ENCODE results near the gene PCP2. TPM values are rescaled to one million over a fixed set of nuclear protein-coding genes. Genes with fewer than 3 reads are reported as not detected.

Gene PCP2
- total RNA-seq, 1 experiment from 2014 or later, result not detected

GRCh38 chr19:7607212-7607873 lies 26.2 kb downstream of the PCP2 start:
- Mint-ChIP-seq H3K4me1 (peaks cover 1 to 18% of the 10 kb centered on the region in 2 experiments), H3K36me3 (ENCODE audit: insufficient read depth in 1 of 3, low read depth in 3 of 3) (peaks cover 12 to 37% (median 34%) of the 10 kb centered on the region in 3 experiments), H3K27me3 (ENCODE audit: low read depth) (no peaks in the 10 kb centered on the region), H3K4me3 (no peak overlapping the region), H3K27ac (no peak overlapping the region), H3K9me3 (peaks cover 0 to 2% of the 10 kb centered on the region in 2 experiments; a peak in 1 of 5 replicates)
- H4K5ac ChIP-seq (ENCODE audit: insufficient read length, low read depth, low read length), result no peak overlapping the region
- no peak overlapping the region for H3T11ph ChIP-seq (ENCODE audit: low read length)
- peaks cover 5% of the 10 kb centered on the region for H3K79me1 ChIP-seq (ENCODE audit: insufficient read depth, low read depth, low read length, poor library complexity, severe bottlenecking)
- no peak overlapping the region for H3K18ac ChIP-seq (ENCODE audit: insufficient read length, low read depth, low read length)
- H3K14ac ChIP-seq (ENCODE audit: insufficient read depth, low read length), result no peak overlapping the region
- no peaks in the 10 kb centered on the region for H3K9me3 ChIP-seq (ENCODE audit: control insufficient read depth, low read depth, low read length)
- no peak overlapping the region for H4K91ac ChIP-seq (ENCODE audit: insufficient read length, low read depth, low read length)
- H2BK12ac ChIP-seq (ENCODE audit: insufficient read length, low read depth, low read length), result no peak overlapping the region
- no peak overlapping the region for H2BK5ac ChIP-seq (ENCODE audit: insufficient read length, low read length)
- no peaks in the 10 kb centered on the region for H3K23me2 ChIP-seq (ENCODE audit: insufficient read length, low read depth, low read length, poor library complexity, severe bottlenecking)
- no peak overlapping the region for H3K23ac ChIP-seq (ENCODE audit: insufficient read length, low read depth, low read length)
- no peak overlapping the region for H2BK15ac ChIP-seq (ENCODE audit: low read depth, low read length)
- no peak overlapping the region for H2AK5ac ChIP-seq (ENCODE audit: insufficient read length, low read length)
- H4K8ac ChIP-seq (replicated peaks; ENCODE audit: insufficient read length, low read depth, low read length), result no peak overlapping the region
- no peaks in the 10 kb centered on the region; the same call in 1 of the 2 replicates for H3K4me1 ChIP-seq (ENCODE audit: insufficient read depth, low read length)
- no peak overlapping the region for H3K56ac ChIP-seq (ENCODE audit: insufficient read length, low read depth, low read length)
- no peak overlapping the region for H3K27ac ChIP-seq (ENCODE audit: insufficient read length, low read depth, low read length)
- no peak overlapping the region for H2BK20ac ChIP-seq (ENCODE audit: low read depth, low read length, poor library complexity, severe bottlenecking)
- H3K79me2 ChIP-seq (ENCODE audit: insufficient read depth, low read length), result no peaks in the 10 kb centered on the region
- no peaks in the 10 kb centered on the region for H4K20me1 ChIP-seq (ENCODE audit: control insufficient read depth, insufficient read depth, insufficient read length)
- H3K4me2 ChIP-seq (ENCODE audit: insufficient read depth, insufficient read length, low read length), result no peak overlapping the region
- H3K4ac ChIP-seq (ENCODE audit: low read depth, low read length), result no peak overlapping the region
- H2BK120ac ChIP-seq (ENCODE audit: low read depth, low read length, poor library complexity, severe bottlenecking), result no peak overlapping the region
- no peak overlapping the region for H2AFZ ChIP-seq (ENCODE audit: low read length)
- H3K27me3 ChIP-seq (ENCODE audit: insufficient read depth, low read length), result no peaks in the 10 kb centered on the region
- no peak overlapping the region for H3K9ac ChIP-seq (ENCODE audit: extremely low read depth, insufficient read length, low read length)
- WGBS (ENCODE audit: extremely low coverage, insufficient read length, low lambda C conversion rate), result no CpG with 5 or more reads among the region's 10 CpGs
- TF ChIP-seq, protein P1, sequence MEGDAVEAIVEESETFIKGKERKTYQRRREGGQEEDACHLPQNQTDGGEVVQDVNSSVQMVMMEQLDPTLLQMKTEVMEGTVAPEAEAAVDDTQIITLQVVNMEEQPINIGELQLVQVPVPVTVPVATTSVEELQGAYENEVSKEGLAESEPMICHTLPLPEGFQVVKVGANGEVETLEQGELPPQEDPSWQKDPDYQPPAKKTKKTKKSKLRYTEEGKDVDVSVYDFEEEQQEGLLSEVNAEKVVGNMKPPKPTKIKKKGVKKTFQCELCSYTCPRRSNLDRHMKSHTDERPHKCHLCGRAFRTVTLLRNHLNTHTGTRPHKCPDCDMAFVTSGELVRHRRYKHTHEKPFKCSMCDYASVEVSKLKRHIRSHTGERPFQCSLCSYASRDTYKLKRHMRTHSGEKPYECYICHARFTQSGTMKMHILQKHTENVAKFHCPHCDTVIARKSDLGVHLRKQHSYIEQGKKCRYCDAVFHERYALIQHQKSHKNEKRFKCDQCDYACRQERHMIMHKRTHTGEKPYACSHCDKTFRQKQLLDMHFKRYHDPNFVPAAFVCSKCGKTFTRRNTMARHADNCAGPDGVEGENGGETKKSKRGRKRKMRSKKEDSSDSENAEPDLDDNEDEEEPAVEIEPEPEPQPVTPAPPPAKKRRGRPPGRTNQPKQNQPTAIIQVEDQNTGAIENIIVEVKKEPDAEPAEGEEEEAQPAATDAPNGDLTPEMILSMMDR (conservative IDR thresholded peaks at IDR 0.05), result no peak
- DNase-seq, result no peak
